IPS-NIHi7 (cell line): ENCODE data around the gene ZNF606.

Experiments used
- DNase-seq: peaks from one replicate; pipeline ENCODE4 v3.0.0; 2012; ENCODE audit warnings: mixed read lengths; ENCODE audit errors: extremely low spot score

Gene ZNF606

GRCh38 chr19:57934820-57935665, 67.6 kb downstream of the ZNF606 start, which contains the start of gene ZNF418:
Gene ZNF418 (minus strand): TSS chr19:57935402. CDS start chr19:57933822, 1,580 bp downstream.
- DNase-seq = peak; percentile 82

GRCh38 chr19:57927587-57927986, 75.0 kb downstream of the ZNF606 start:
- DNase-seq = no peak
